ENCODE data around the gene ZNF790.

GRCh38 chr19:36838784-36839324, 667 bp upstream of the ZNF790 start:
- TF ChIP-seq CTCF (conservative IDR thresholded peaks at IDR 0.05; ENCODE audit: low read depth, low read length) (no peak), EZH2 (IDR thresholded peaks at IDR 0.05; ENCODE audit: low read length, unreplicated experiment) (no peak), EZH2phosphoT487 (IDR thresholded peaks at IDR 0.05; ENCODE audit: borderline replicate concordance, low read length) (no peak)

Data from PC-3 (cell line).